CD4-positive, alpha-beta T cell treated with Interleukin-4 for 1 hour (primary cell): ENCODE data around the gene ADCYAP1.

Experiments
- DNase-seq, 2 donors: peaks; one replicate each; pipeline ENCODE4 v3.0.0-alpha.2; 2020 to 2022

ADCYAP1 gene

GRCh38 chr18:911025-911424 lies 6.4 kb downstream of the ADCYAP1 start:
- no peak for DNase-seq

GRCh38 chr18:911486-911885 lies 6.8 kb downstream of the ADCYAP1 start:
- no peak for DNase-seq

GRCh38 chr18:916562-916961 lies 11.9 kb downstream of the ADCYAP1 start:
- DNase-seq, result no peak

- DNase-seq, result no peak
These were observed 14.4 kb downstream of the ADCYAP1 start for GRCh38 chr18:919078-919477.

GRCh38 chr18:923144-923866 lies 18.6 kb downstream of the ADCYAP1 start:
- DNase-seq, result no peak

GRCh38 chr18:924987-925386 lies 20.3 kb downstream of the ADCYAP1 start:
- no peak for DNase-seq

GRCh38 chr18:926946-927345 lies 22.3 kb downstream of the ADCYAP1 start:
- no peak for DNase-seq

GRCh38 chr18:933082-933481 lies 28.4 kb downstream of the ADCYAP1 start:
- DNase-seq, result no peak

- DNase-seq, result no peak
These were observed 30.0 kb downstream of the ADCYAP1 start for GRCh38 chr18:934518-935133.

GRCh38 chr18:936941-937340 lies 32.3 kb downstream of the ADCYAP1 start:
- no peak for DNase-seq

- no peak for DNase-seq
These were observed 34.5 kb downstream of the ADCYAP1 start for GRCh38 chr18:939166-939565.

- DNase-seq, result no peak
These were observed 35.3 kb downstream of the ADCYAP1 start for GRCh38 chr18:939958-940357.

- no peak for DNase-seq
These were observed 36.7 kb downstream of the ADCYAP1 start for GRCh38 chr18:941331-941730.

- no peak for DNase-seq
These were observed 39.8 kb downstream of the ADCYAP1 start for GRCh38 chr18:944440-944839.

- DNase-seq, result no peak
These were observed 45.3 kb downstream of the ADCYAP1 start for GRCh38 chr18:949724-950631.

- no peak for DNase-seq
These were observed 46.3 kb downstream of the ADCYAP1 start for GRCh38 chr18:950882-951495.

- DNase-seq, result no peak
These were observed 50.9 kb downstream of the ADCYAP1 start for GRCh38 chr18:955384-956066.

- no peak for DNase-seq
These were observed 53.2 kb downstream of the ADCYAP1 start for GRCh38 chr18:957829-958228.

- no peak for DNase-seq
These were observed 55.2 kb downstream of the ADCYAP1 start for GRCh38 chr18:959854-960253.
